ENCODE measurements around the gene GLI3.

Gene GLI3

GRCh38 chr7:42159130-42159529 lies 77.9 kb downstream of the GLI3 start:
- Histone ChIP-seq H3K36me3 (ENCODE audit: control insufficient read depth in 2 of 2, insufficient read depth in 1 of 2, low read length in 2 of 2) (no peaks in the 10 kb centered on the region), H3K9me3 (ENCODE audit: control insufficient read depth, insufficient read depth, low read depth, low read length) (no peaks in the 10 kb centered on the region), H3K4me3 (ENCODE audit: low read depth, low read length) (no peak overlapping the region), H3K27ac (ENCODE audit: extremely low read depth, low read depth, low read length) (no peak overlapping the region), H3K4me1 (ENCODE audit: control insufficient read depth, insufficient read depth, low read length) (peaks cover 32% of the 10 kb centered on the region)
- CTCF ChIA-PET = interaction anchor here (0.7 to 1.1 kb wide), 2 partner anchors 17 to 136 kb away, joined by 3 to 4 read pairs; no protein-coding TSS in a partner anchor
- TF ChIP-seq ZNF530 (tag by site-specific recombination; IDR thresholded peaks at IDR 0.05; ENCODE audit: low read depth) = no peak
- POLR2A ChIA-PET = no interaction called here

- CTCF ChIA-PET = interaction anchor here (0.6 kb wide), 1 partner anchor 686 kb away, joined by 3 read pairs; no protein-coding TSS in a partner anchor
- Histone ChIP-seq H3K36me3 (ENCODE audit: control insufficient read depth in 2 of 2, insufficient read depth in 1 of 2, low read length in 2 of 2) (no peaks in the 10 kb centered on the region), H3K27ac (ENCODE audit: extremely low read depth, low read depth, low read length) (no peak overlapping the region), H3K4me3 (ENCODE audit: low read depth, low read length) (no peak overlapping the region), H3K4me1 (ENCODE audit: control insufficient read depth, insufficient read depth, low read length) (peaks cover 41% of the 10 kb centered on the region), H3K9me3 (ENCODE audit: control insufficient read depth, insufficient read depth, low read depth, low read length) (no peaks in the 10 kb centered on the region)
- POLR2A ChIA-PET = no interaction called here
- TF ChIP-seq ZNF398 (tag by site-specific recombination; IDR thresholded peaks at IDR 0.05) = no peak
- TF ChIP-seq ZNF510 (tag by site-specific recombination; IDR thresholded peaks at IDR 0.05; ENCODE audit: insufficient replicate concordance) = no peak
- TF ChIP-seq ZXDB (tag by site-specific recombination; IDR thresholded peaks at IDR 0.05) = no peak
- no peak for TF ChIP-seq ZSCAN5A (tag by site-specific recombination; IDR thresholded peaks at IDR 0.05)
- TF ChIP-seq ZNF311 (tag by site-specific recombination; IDR thresholded peaks at IDR 0.05; ENCODE audit: borderline replicate concordance) = no peak
- no peak for TF ChIP-seq ZNF549 (tag by site-specific recombination; IDR thresholded peaks at IDR 0.05)
These were observed 79.9 kb downstream of the GLI3 start for GRCh38 chr7:42156967-42157721.

- no peak overlapping the region; the same call in 1 of the 2 replicates for H3K27ac ChIP-seq (ENCODE audit: extremely low read depth, low read depth, low read length)
- no peak overlapping the region for H3K4me3 ChIP-seq (ENCODE audit: low read depth, low read length)
- no peaks in the 10 kb centered on the region for H3K36me3 ChIP-seq (ENCODE audit: control insufficient read depth in 2 of 2, insufficient read depth in 1 of 2, low read length in 2 of 2)
- peaks cover 43% of the 10 kb centered on the region for H3K4me1 ChIP-seq (ENCODE audit: control insufficient read depth, insufficient read depth, low read length)
- ChIA-PET POLR2A (no interaction called here), CTCF (no interaction called here)
- H3K9me3 ChIP-seq (ENCODE audit: control insufficient read depth, insufficient read depth, low read depth, low read length) = no peaks in the 10 kb centered on the region
- TF ChIP-seq REPIN1 (tag by site-specific recombination; IDR thresholded peaks at IDR 0.05; ENCODE audit: low read depth) (no peak), ZNF174 (tag by site-specific recombination; IDR thresholded peaks at IDR 0.05) (no peak), BCL11A (tag by site-specific recombination; IDR thresholded peaks at IDR 0.05; ENCODE audit: low read depth) (no peak), GLI4 (tag by site-specific recombination; IDR thresholded peaks at IDR 0.05) (no peak), PRDM6 (tag by site-specific recombination; IDR thresholded peaks at IDR 0.05) (peak; percentile 74), FEZF1 (tag by site-specific recombination; IDR thresholded peaks at IDR 0.05) (peak; percentile 25; the same call in 1 of the 2 replicates), ZNF639 (tag by site-specific recombination; IDR thresholded peaks at IDR 0.05) (no peak), ZNF239 (tag by site-specific recombination; IDR thresholded peaks at IDR 0.05) (no peak), ZNF514 (tag by site-specific recombination; IDR thresholded peaks at IDR 0.05) (no peak), ZNF175 (tag by site-specific recombination; IDR thresholded peaks at IDR 0.05) (no peak), SCRT1 (tag by site-specific recombination; IDR thresholded peaks at IDR 0.05; ENCODE audit: borderline replicate concordance) (no peak), ZNF335 (tag by site-specific recombination; conservative IDR thresholded peaks at IDR 0.05) (peak; percentile 62), ZBTB17 (tag by site-specific recombination; IDR thresholded peaks at IDR 0.05) (no peak), OVOL3 (tag by site-specific recombination; IDR thresholded peaks at IDR 0.05) (no peak)
- TF ChIP-seq, protein P1, sequence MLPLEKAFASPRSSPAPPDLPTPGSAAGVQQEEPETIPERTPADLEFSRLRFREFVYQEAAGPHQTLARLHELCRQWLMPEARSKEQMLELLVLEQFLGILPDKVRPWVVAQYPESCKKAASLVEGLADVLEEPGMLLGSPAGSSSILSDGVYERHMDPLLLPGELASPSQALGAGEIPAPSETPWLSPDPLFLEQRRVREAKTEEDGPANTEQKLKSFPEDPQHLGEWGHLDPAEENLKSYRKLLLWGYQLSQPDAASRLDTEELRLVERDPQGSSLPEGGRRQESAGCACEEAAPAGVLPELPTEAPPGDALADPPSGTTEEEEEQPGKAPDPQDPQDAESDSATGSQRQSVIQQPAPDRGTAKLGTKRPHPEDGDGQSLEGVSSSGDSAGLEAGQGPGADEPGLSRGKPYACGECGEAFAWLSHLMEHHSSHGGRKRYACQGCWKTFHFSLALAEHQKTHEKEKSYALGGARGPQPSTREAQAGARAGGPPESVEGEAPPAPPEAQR (tag by site-specific recombination; IDR thresholded peaks at IDR 0.05) = no peak
These were observed 80.6 kb downstream of the GLI3 start for GRCh38 chr7:42156291-42156865.
